ENCODE results near the gene PLAGL2. TPM values are rescaled to one million over a fixed set of nuclear protein-coding genes. Genes with fewer than 3 reads are reported as not detected.

Gene PLAGL2
- total RNA-seq, 4 donors from 2014 or later, result 4.2 to 7.2 (median 6.3) TPM

- Histone ChIP-seq H3K36me3 (peaks cover 2 to 90% (median 4%) of the 10 kb centered on the region in 3 donors), H3K9me3 (no peaks in the 10 kb centered on the region), H3K4me1 (no peaks in the 10 kb centered on the region), H3K27ac (no peak overlapping the region), H3K27me3 (no peaks in the 10 kb centered on the region), H3K4me3 (no peak overlapping the region)
- 80 to 88% methylated on average over 5 of the region's 5 CpGs for WGBS, 2 donors
- no peak for TF ChIP-seq POLR2A (IDR thresholded peaks at IDR 0.05)
- DNase-seq (ENCODE audit: low spot score in 2 of 2), result no peak
These were observed 43.6 kb downstream of the PLAGL2 start for GRCh38 chr20:32163951-32164350.

GRCh38 chr20:32162351-32162750 lies 45.2 kb downstream of the PLAGL2 start:
- H3K4me1 ChIP-seq, result no peaks in the 10 kb centered on the region
- WGBS, 2 donors, result 34 to 67% methylated on average over 3 of the region's 3 CpGs
- peaks cover 4 to 98% (median 7%) of the 10 kb centered on the region in 3 donors for H3K36me3 ChIP-seq
- no peak overlapping the region for H3K4me3 ChIP-seq
- no peak overlapping the region for H3K27ac ChIP-seq
- no peak for TF ChIP-seq CTCF (IDR thresholded peaks at IDR 0.05)
- no peak for TF ChIP-seq POLR2A (IDR thresholded peaks at IDR 0.05)
- no peak for TF ChIP-seq EP300 (IDR thresholded peaks at IDR 0.05)
- H3K27me3 ChIP-seq, result no peaks in the 10 kb centered on the region
- DNase-seq (ENCODE audit: low spot score in 2 of 2), result no peak
- no peaks in the 10 kb centered on the region for H3K9me3 ChIP-seq

- Histone ChIP-seq H3K27me3 (no peaks in the 10 kb centered on the region), H3K4me3 (no peak overlapping the region), H3K27ac (no peak overlapping the region), H3K36me3 (peaks cover 4 to 87% (median 5%) of the 10 kb centered on the region in 3 donors), H3K4me1 (peaks cover 0 to 6% (median 4%) of the 10 kb centered on the region in 4 donors), H3K9me3 (no peaks in the 10 kb centered on the region)
- WGBS, 2 donors, result 94 to 97% methylated on average over 5 of the region's 5 CpGs
- no peak for DNase-seq (ENCODE audit: low spot score in 2 of 2)
- TF ChIP-seq EP300 (IDR thresholded peaks at IDR 0.05) (no peak), CTCF (IDR thresholded peaks at IDR 0.05) (no peak), POLR2A (IDR thresholded peaks at IDR 0.05) (no peak)
These were observed 47.2 kb downstream of the PLAGL2 start for GRCh38 chr20:32160341-32160740.

DNA sequence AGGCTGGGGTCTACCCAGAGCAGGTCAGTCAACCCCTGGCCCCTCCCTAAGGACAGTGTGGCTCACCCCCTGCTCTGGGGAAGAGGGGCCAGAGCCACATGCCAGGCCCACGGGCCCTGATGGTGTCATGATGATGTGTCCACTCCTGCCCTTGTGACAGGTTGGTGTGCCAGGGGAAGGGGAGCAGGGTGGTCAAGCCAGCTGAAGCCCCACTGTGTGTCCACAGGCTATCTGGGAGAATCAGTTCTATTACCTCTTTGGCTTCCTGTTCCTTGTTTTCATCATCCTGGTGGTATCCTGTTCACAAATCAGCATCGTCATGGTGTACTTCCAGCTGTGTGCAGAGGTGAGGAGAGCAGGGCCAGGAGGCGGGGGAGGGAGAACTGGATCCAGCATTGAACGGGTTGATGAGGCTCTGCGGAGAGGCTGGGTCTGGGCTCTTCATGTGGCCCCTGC lies 47.7 kb downstream of the PLAGL2 start:
- Histone ChIP-seq H3K4me1 (peaks cover 0 to 11% (median 9%) of the 10 kb centered on the region in 4 donors), H3K9me3 (no peaks in the 10 kb centered on the region), H3K4me3 (no peak overlapping the region), H3K36me3 (peaks cover 4 to 81% (median 5%) of the 10 kb centered on the region in 3 donors), H3K27ac (no peak overlapping the region), H3K27me3 (no peaks in the 10 kb centered on the region)
- TF ChIP-seq POLR2A (IDR thresholded peaks at IDR 0.05), result no peak
- no peak for TF ChIP-seq EP300 (IDR thresholded peaks at IDR 0.05)
- TF ChIP-seq CTCF (IDR thresholded peaks at IDR 0.05), result no peak
- 73 to 87% methylated on average over 5 of the region's 5 CpGs for WGBS, 2 donors
- DNase-seq (ENCODE audit: low spot score in 2 of 2), result no peak

- Histone ChIP-seq H3K4me3 (no peak overlapping the region), H3K36me3 (peaks cover 4 to 80% (median 5%) of the 10 kb centered on the region in 3 donors), H3K27ac (no peak overlapping the region), H3K4me1 (peaks cover 0 to 15% (median 11%) of the 10 kb centered on the region in 4 donors), H3K27me3 (no peaks in the 10 kb centered on the region), H3K9me3 (no peaks in the 10 kb centered on the region)
- TF ChIP-seq POLR2A (IDR thresholded peaks at IDR 0.05) (no peak), CTCF (IDR thresholded peaks at IDR 0.05) (no peak), EP300 (IDR thresholded peaks at IDR 0.05) (no peak)
- DNase-seq (ENCODE audit: low spot score in 2 of 2), result no peak
- 93 to 95% methylated on average over 4 of the region's 4 CpGs for WGBS, 2 donors
These were observed 48.4 kb downstream of the PLAGL2 start for GRCh38 chr20:32158943-32159660.

Measured in tibial nerve (tissue), 4 donors.